Natural killer cell treated with Interleukin-12 subunit alpha and Interleukin-12 subunit beta and Interleukin-15 and Interleukin-18, amount 100 ng/mL, for 72 hours (primary cell): Measurements from ENCODE around the gene INTS3. TPM values are rescaled to one million over a fixed set of nuclear protein-coding genes. Genes with fewer than 3 reads are reported as not detected.
A peak's percentile ranks its signal among the peaks of the same experiment; 100 is the strongest.

Source experiments
- ATAC-seq, 2 donors: fragments of 150-1000 bp; cut with Tn5 transposase in 1 of 2; sonication (Bioruptor Pico), chemical (Tn5 transposase) in 1 of 2; 2 replicates each; pipeline ENCODE4 v1.10.0; 2021
- DNase-seq: peaks from one replicate; pipeline ENCODE4 v3.0.0; 2022; ENCODE audit warnings: low spot score
- H3K27ac Mint-ChIP-seq, 2 donors: 1 replicate in 1 of 2; 2 replicates in 1 of 2; pipeline ENCODE4 v1.8.0; 2022; ENCODE audit warnings: mixed read lengths in 2 of 2, mild to moderate bottlenecking in 1 of 2, moderate library complexity in 1 of 2
- H3K27me3 Mint-ChIP-seq, 2 donors: 1 replicate in 1 of 2; 2 replicates in 1 of 2; pipeline ENCODE4 v1.8.0; 2022; ENCODE audit warnings: mixed read lengths in 2 of 2
- H3K36me3 Mint-ChIP-seq: one replicate; pipeline ENCODE4 v1.8.0; 2022; ENCODE audit warnings: mixed read lengths
- H3K4me1 Mint-ChIP-seq, 2 donors: 1 replicate in 1 of 2; 2 replicates in 1 of 2; pipeline ENCODE4 v1.8.0; 2022; ENCODE audit warnings: low read depth in 2 of 2, mixed read lengths in 2 of 2, mild to moderate bottlenecking in 1 of 2
- H3K4me3 Mint-ChIP-seq: one replicate; pipeline ENCODE4 v1.8.0; 2022; ENCODE audit warnings: mixed read lengths
- H3K9me3 Mint-ChIP-seq: 2 replicates; pipeline ENCODE4 v1.8.0; 2022; ENCODE audit warnings: mixed read lengths
- total RNA-seq, 2 donors: library from RNA; stranded (reverse); gene quantifications; one replicate each; pipeline ENCODE4 v1.2.3, GENCODE V29; 2022

Gene INTS3
- total RNA-seq, 2 donors from 2014 or later = 42.1 to 62.0 TPM

- Mint-ChIP-seq H3K4me3 (no peak overlapping the region), H3K4me1 (peaks cover 42 to 47% of the 10 kb centered on the region in 2 donors), H3K27me3 (no peaks in the 10 kb centered on the region), H3K9me3 (no peaks in the 10 kb centered on the region), H3K27ac (peak overlapping the region in 1 of 2 donors; percentile 38), H3K36me3 (no peaks in the 10 kb centered on the region)
- DNase-seq = no peak
- ATAC-seq = no peak
Observed at GRCh38 chr1:153795330-153795837, 67.5 kb downstream of the INTS3 start.

GRCh38 chr1:153795934-153796785 is 68.3 kb downstream of the INTS3 start:
- Mint-ChIP-seq H3K27ac (peak overlapping the region in 1 of 2 donors; percentile 38), H3K4me3 (no peak overlapping the region), H3K27me3 (no peaks in the 10 kb centered on the region), H3K4me1 (peaks cover 34 to 39% of the 10 kb centered on the region in 2 donors), H3K9me3 (no peaks in the 10 kb centered on the region), H3K36me3 (no peaks in the 10 kb centered on the region)
- peak; percentile 44 for DNase-seq
- ATAC-seq = no peak

GRCh38 chr1:153796786-153797659 is 69.2 kb downstream of the INTS3 start:
- Mint-ChIP-seq H3K4me3 (no peak overlapping the region), H3K27me3 (no peaks in the 10 kb centered on the region), H3K9me3 (no peaks in the 10 kb centered on the region), H3K27ac (peak overlapping the region in 1 of 2 donors; percentile 38), H3K4me1 (peaks cover 27 to 36% of the 10 kb centered on the region in 2 donors), H3K36me3 (no peaks in the 10 kb centered on the region)
- peak; percentile 65 to 72 for ATAC-seq
- DNase-seq = peak; percentile 74

- peaks cover 16 to 34% of the 10 kb centered on the region in 2 donors for H3K4me1 Mint-ChIP-seq
- no peak for ATAC-seq
- H3K27ac Mint-ChIP-seq = no peak overlapping the region
- H3K9me3 Mint-ChIP-seq = no peaks in the 10 kb centered on the region
- H3K36me3 Mint-ChIP-seq = no peaks in the 10 kb centered on the region
- no peak overlapping the region for H3K4me3 Mint-ChIP-seq
- no peaks in the 10 kb centered on the region for H3K27me3 Mint-ChIP-seq
- no peak for DNase-seq
Observed at GRCh38 chr1:153798468-153798780, 70.6 kb downstream of the INTS3 start.

- Mint-ChIP-seq H3K4me3 (no peak overlapping the region), H3K27ac (no peak overlapping the region), H3K4me1 (peaks cover 22 to 38% of the 10 kb centered on the region in 2 donors)
Observed at GRCh38 chr1:153799016-153799415, 71.2 kb downstream of the INTS3 start.

GRCh38 chr1:153799566-153800465 is 72.0 kb downstream of the INTS3 start:
- H3K4me1 Mint-ChIP-seq = peaks cover 22 to 35% of the 10 kb centered on the region in 2 donors
- H3K9me3 Mint-ChIP-seq = no peaks in the 10 kb centered on the region
- H3K4me3 Mint-ChIP-seq = no peak overlapping the region
- H3K27ac Mint-ChIP-seq = peak overlapping the region in 1 of 2 donors; percentile 53
- no peak for DNase-seq
- H3K27me3 Mint-ChIP-seq = no peaks in the 10 kb centered on the region
- H3K36me3 Mint-ChIP-seq = no peaks in the 10 kb centered on the region
- ATAC-seq = no peak

More at GRCh38 chr1:153799016-153799415, 71.2 kb downstream of the INTS3 start:
- DNase-seq (peak; percentile 37), ATAC-seq (no peak)
- H3K36me3 Mint-ChIP-seq = no peaks in the 10 kb centered on the region
- no peaks in the 10 kb centered on the region for H3K9me3 Mint-ChIP-seq
- no peaks in the 10 kb centered on the region for H3K27me3 Mint-ChIP-seq

GRCh38 chr1:153800516-153800915 is 72.7 kb downstream of the INTS3 start:
- Mint-ChIP-seq H3K4me1 (peaks cover 26 to 37% of the 10 kb centered on the region in 2 donors), H3K27me3 (no peaks in the 10 kb centered on the region), H3K9me3 (no peaks in the 10 kb centered on the region), H3K36me3 (no peaks in the 10 kb centered on the region), H3K27ac (peak overlapping the region in 1 of 2 donors; percentile 53), H3K4me3 (no peak overlapping the region)
- no peak for DNase-seq
- no peak for ATAC-seq

- H3K27me3 Mint-ChIP-seq = no peaks in the 10 kb centered on the region
- no peak for DNase-seq
- ATAC-seq = no peak
- H3K36me3 Mint-ChIP-seq = no peaks in the 10 kb centered on the region
- peaks cover 31 to 39% of the 10 kb centered on the region in 2 donors for H3K4me1 Mint-ChIP-seq
- H3K27ac Mint-ChIP-seq = peak overlapping the region in 1 of 2 donors; percentile 76
- no peaks in the 10 kb centered on the region for H3K9me3 Mint-ChIP-seq
- H3K4me3 Mint-ChIP-seq = no peak overlapping the region
Observed at GRCh38 chr1:153801028-153801625, 73.3 kb downstream of the INTS3 start.

GRCh38 chr1:153801786-153802697 is 74.2 kb downstream of the INTS3 start:
- H3K27me3 Mint-ChIP-seq = no peaks in the 10 kb centered on the region
- H3K36me3 Mint-ChIP-seq = no peaks in the 10 kb centered on the region
- H3K4me1 Mint-ChIP-seq = peaks cover 23 to 35% of the 10 kb centered on the region in 2 donors
- no peak overlapping the region for H3K4me3 Mint-ChIP-seq
- no peaks in the 10 kb centered on the region for H3K9me3 Mint-ChIP-seq
- DNase-seq (no peak), ATAC-seq (no peak)
- peak overlapping the region in 1 of 2 donors; percentile 76 for H3K27ac Mint-ChIP-seq

GRCh38 chr1:153803470-153804056 is 75.7 kb downstream of the INTS3 start:
- ATAC-seq (no peak), DNase-seq (peak; percentile 15)
- Mint-ChIP-seq H3K4me3 (no peak overlapping the region), H3K9me3 (no peaks in the 10 kb centered on the region), H3K27ac (peak overlapping the region; percentile 67 to 76), H3K36me3 (peaks cover 5% of the 10 kb centered on the region), H3K27me3 (no peaks in the 10 kb centered on the region), H3K4me1 (peaks cover 21 to 32% of the 10 kb centered on the region in 2 donors)

- DNase-seq (peak; percentile 18), ATAC-seq (no peak)
- H3K9me3 Mint-ChIP-seq = no peaks in the 10 kb centered on the region
- H3K4me1 Mint-ChIP-seq = peaks cover 21 to 32% of the 10 kb centered on the region in 2 donors
- H3K27me3 Mint-ChIP-seq = no peaks in the 10 kb centered on the region
- no peak overlapping the region for H3K4me3 Mint-ChIP-seq
- H3K36me3 Mint-ChIP-seq = peaks cover 5% of the 10 kb centered on the region
- peak overlapping the region; percentile 67 to 76 for H3K27ac Mint-ChIP-seq
Observed at GRCh38 chr1:153804112-153804511, 76.3 kb downstream of the INTS3 start.
